ENCODE measurements around the gene LPP. TPM values are rescaled to one million over a fixed set of nuclear protein-coding genes. Genes with fewer than 3 reads are reported as not detected.

Gene LPP
- total RNA-seq, 6 experiments from 2014 or later: 41.5 to 90.5 (median 69.5) TPM

- no peaks in the 10 kb centered on the region for H3K36me3 ChIP-seq
- DNase-seq (no peak), ATAC-seq (no peak)
- 67% methylated on average over 2 of the region's 2 CpGs for WGBS (ENCODE audit: insufficient coverage, low coverage, low lambda C conversion rate, missing lambda C conversion rate)
- no peak for TF ChIP-seq POLR2A (IDR thresholded peaks at IDR 0.05)
- TF ChIP-seq, protein P1, sequence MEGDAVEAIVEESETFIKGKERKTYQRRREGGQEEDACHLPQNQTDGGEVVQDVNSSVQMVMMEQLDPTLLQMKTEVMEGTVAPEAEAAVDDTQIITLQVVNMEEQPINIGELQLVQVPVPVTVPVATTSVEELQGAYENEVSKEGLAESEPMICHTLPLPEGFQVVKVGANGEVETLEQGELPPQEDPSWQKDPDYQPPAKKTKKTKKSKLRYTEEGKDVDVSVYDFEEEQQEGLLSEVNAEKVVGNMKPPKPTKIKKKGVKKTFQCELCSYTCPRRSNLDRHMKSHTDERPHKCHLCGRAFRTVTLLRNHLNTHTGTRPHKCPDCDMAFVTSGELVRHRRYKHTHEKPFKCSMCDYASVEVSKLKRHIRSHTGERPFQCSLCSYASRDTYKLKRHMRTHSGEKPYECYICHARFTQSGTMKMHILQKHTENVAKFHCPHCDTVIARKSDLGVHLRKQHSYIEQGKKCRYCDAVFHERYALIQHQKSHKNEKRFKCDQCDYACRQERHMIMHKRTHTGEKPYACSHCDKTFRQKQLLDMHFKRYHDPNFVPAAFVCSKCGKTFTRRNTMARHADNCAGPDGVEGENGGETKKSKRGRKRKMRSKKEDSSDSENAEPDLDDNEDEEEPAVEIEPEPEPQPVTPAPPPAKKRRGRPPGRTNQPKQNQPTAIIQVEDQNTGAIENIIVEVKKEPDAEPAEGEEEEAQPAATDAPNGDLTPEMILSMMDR (IDR thresholded peaks at IDR 0.05): no peak
- H3K4me3 ChIP-seq: no peak overlapping the region
- no peak overlapping the region for H3K27ac ChIP-seq
- no peaks in the 10 kb centered on the region for H3K9me3 ChIP-seq
- H3K27me3 ChIP-seq: no peaks in the 10 kb centered on the region
- intact Hi-C loops (cut with DNase I): no loop called here
- peaks cover 0 to 21% (median 0%) of the 10 kb centered on the region in 4 donors for H3K4me1 ChIP-seq
Observed at GRCh38 chr3:188200481-188200880, 46.5 kb downstream of the LPP start.

GRCh38 chr3:188202358-188203138, 48.6 kb downstream of the LPP start:
- intact Hi-C loops (cut with DNase I): no loop called here
- H3K4me1 ChIP-seq: peaks cover 0 to 34% (median 6%) of the 10 kb centered on the region in 4 donors
- 82% methylated on average over 7 of the region's 10 CpGs for WGBS (ENCODE audit: insufficient coverage, low coverage, low lambda C conversion rate, missing lambda C conversion rate)
- TF ChIP-seq, protein P1 (IDR thresholded peaks at IDR 0.05): no peak
- no peak for TF ChIP-seq POLR2A (IDR thresholded peaks at IDR 0.05)
- no peaks in the 10 kb centered on the region for H3K9me3 ChIP-seq
- DNase-seq (no peak), ATAC-seq (peak in 2 of 4 donors; percentile 6 to 16)
- no peak overlapping the region for H3K4me3 ChIP-seq
- no peaks in the 10 kb centered on the region for H3K27me3 ChIP-seq
- no peak overlapping the region for H3K27ac ChIP-seq
- no peaks in the 10 kb centered on the region for H3K36me3 ChIP-seq

GRCh38 chr3:188204526-188204925, 50.6 kb downstream of the LPP start:
- Histone ChIP-seq H3K27me3 (no peaks in the 10 kb centered on the region), H3K4me3 (no peak overlapping the region), H3K36me3 (peaks cover 0 to 2% (median 0%) of the 10 kb centered on the region in 4 donors), H3K9me3 (no peaks in the 10 kb centered on the region), H3K27ac (no peak overlapping the region), H3K4me1 (peaks cover 0 to 35% (median 6%) of the 10 kb centered on the region in 4 donors)
- intact Hi-C loops (cut with DNase I): no loop called here
- DNase-seq (no peak), ATAC-seq (no peak)
- 53% methylated on average over 2 of the region's 2 CpGs for WGBS (ENCODE audit: insufficient coverage, low coverage, low lambda C conversion rate, missing lambda C conversion rate)
- TF ChIP-seq, protein P1 (IDR thresholded peaks at IDR 0.05): no peak
- TF ChIP-seq POLR2A (IDR thresholded peaks at IDR 0.05): no peak

- intact Hi-C loops (cut with DNase I): no loop called here
- 40% methylated on average over 7 of the region's 7 CpGs for WGBS (ENCODE audit: insufficient coverage, low coverage, low lambda C conversion rate, missing lambda C conversion rate)
- TF ChIP-seq, protein P1 (IDR thresholded peaks at IDR 0.05): peak; percentile 48 to 78 (median 70)
- TF ChIP-seq POLR2A (IDR thresholded peaks at IDR 0.05): no peak
- H3K9me3 ChIP-seq: no peaks in the 10 kb centered on the region
- H3K27ac ChIP-seq: peak overlapping the region in 2 of 3 donors; percentile 28 to 76
- no peaks in the 10 kb centered on the region for H3K27me3 ChIP-seq
- no peak overlapping the region for H3K4me3 ChIP-seq
- ATAC-seq: peak; percentile 94 to 98 (median 96)
- H3K36me3 ChIP-seq: peaks cover 0 to 3% (median 1%) of the 10 kb centered on the region in 4 donors
- DNase-seq: peak; percentile 71 to 88 (median 88)
- H3K4me1 ChIP-seq: peaks cover 0 to 32% (median 6%) of the 10 kb centered on the region in 4 donors
Observed at GRCh38 chr3:188205992-188206416, 52.0 kb downstream of the LPP start.

Data from right lobe of liver (tissue), 6 donors.